ENCODE results near the gene RBBP8NL.

The RBBP8NL gene

GRCh38 chr20:62405981-62406513 is 21.3 kb downstream of the RBBP8NL start:
- DNase-seq = no peak

DNA sequence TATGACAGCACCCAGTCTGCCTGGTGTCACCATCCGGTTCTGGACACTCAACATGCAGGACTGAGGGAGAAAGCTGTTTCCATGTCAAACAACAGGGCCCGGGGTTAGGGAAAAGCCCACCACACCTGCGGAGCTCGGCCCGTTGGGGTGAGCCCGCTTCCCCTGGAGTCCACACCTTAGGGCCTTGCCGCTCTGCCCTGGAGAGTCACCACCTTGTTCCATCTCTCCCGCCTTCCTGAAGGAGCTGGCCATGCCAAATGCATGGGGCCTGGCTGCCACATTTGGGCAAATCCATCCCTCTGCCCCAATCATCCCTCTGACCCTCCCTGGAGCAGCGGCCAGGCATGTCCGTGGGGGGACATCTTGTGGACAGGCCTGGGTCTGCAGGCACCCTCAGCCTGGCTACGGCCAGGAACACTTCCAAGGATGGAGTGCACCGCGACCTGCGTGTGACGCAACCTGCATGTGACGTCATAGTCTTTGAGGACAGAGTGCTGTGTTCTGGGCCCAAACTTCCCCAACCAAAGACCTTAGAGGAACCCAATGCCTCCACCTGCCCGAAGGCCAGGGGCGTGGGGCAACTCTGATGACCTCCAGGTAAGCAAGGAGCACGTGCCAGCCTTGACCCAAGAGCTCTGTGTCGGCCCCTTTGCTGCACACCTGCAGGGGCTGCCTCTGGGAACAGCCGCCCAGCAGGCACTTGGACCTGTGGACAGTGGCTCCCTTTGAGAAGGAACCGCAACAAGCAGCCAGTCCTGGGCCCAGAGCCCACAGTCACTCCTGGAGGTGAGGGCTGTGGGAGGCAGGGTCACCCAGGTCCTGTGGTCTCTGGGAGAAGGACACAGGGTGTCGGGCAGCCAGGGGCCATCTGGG is 22.0 kb downstream of the RBBP8NL start:
- no peak for DNase-seq

GRCh38 chr20:62404761-62405107 is 22.6 kb downstream of the RBBP8NL start:
- DNase-seq = no peak

DNA sequence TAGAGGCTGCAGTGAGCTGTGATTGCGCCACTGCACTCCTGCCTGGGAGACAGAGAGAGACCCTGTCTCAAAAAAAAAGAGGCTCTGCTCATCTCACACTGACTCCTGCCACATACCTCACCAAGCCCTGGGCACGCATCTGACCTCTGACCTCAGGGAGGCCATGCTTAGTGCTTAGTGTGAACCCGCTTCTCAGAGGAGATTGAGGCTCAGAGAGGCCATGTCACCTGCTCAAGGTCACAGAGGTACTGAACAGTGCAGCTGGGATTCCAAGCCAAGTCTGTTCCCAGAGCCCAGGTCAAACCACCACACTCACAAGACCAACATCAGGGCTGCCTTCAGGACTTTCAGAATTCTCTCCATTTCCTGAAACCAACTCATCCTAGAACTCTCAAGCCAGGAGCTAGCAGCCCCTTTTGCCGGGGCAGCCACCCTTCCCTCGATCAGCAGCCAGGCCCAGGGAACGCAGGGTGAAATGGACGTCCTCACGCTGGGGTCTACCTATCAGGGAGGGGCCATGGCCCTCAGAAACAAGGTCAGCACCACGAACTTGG is 23.1 kb downstream of the RBBP8NL start:
- no peak for DNase-seq

DNA sequence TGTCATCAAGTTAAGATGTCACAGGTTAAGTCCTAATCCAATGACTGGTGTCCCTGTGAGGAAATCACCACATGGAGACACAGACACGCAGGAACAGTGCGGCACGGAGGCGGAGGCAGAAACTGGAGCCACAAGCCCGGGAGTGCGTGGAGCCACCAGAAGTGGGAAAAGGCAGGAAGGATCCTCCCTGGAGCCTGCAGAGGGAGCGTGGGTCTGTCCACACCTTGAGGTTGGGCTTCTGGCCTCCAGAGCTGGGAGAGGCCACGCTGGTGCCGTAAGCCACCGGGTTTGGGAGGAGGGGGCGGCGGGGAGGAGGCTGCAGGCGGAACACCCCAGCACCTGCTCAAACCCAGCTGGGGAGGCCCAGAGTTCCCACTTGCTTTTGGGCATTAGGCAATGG is 24.0 kb downstream of the RBBP8NL start:
- DNase-seq = no peak

DNA sequence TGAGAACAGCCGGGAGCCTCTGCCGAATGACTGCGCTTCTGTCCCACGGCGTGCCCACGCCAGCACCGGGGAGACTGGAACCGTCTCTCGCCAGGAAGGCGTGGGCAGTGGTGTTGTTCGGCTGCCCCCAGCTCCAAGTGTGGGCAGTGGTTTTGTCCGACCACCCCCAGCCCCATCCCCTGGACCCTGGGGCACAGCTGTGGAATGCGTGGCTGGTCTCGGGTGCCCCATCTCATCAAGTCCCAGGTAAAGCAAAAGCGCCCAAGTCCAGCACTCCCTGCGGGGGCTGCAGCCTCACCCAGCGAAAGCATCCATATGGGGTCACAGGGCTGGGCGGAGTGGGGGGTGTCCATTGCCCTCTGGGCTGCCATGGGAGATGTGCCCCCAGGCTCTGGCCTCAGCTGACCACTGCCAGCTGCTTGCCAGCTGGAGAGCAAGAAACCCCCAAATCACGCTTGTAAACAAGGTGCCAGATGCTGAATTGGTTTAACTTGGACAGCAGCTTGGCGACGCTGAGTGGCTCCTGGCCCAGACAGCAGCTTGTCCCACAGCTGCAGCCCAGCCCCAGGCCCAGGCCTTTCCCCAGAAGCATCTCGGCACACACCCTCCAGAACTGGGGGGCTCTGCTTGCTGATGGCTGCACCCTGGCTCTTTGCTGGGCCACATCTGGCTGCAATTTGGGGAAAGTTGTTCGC is 24.7 kb downstream of the RBBP8NL start:
- no peak for DNase-seq

DNA sequence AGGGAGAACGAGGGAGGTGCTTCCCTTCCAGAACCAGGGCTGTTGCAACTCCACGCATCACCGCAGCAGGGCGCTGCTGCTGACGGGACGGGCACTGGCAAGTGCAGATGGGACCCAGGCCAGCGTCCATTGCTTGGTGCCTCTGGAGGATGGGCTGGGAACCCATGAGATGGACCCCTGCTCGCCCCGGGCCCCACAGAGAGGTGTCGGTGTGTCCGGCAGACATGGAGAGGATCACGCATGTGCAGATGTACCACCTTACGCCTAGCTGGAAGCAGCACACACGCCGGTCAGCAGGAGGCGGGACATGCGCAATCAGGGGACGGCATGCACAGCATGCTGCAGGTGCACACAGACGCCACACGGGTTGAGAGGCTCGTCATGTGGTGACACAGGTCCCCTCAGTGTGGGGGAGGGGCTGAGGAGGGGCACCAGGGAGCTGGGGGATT is 26.0 kb downstream of the RBBP8NL start:
- no peak for DNase-seq

DNA sequence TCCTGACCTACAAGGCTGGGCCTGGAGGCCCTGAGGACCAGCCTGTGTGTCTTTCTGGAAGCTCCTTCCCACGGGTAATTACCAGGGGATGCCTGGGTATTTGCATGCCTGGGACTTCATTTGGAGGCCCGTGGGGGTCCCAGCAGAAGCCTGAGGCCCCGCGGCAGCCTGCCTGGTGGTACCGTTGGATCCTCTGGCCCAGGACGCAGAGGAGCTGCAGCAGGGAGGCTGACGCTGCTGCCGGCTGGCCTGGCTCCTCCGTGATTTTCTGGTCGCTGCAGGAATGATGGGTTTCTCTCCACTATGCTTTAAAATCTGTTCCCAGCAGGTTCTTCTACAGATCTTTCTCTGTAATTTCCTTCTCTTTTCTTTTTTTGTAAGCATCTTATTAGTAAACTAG is 26.8 kb downstream of the RBBP8NL start:
- no peak for DNase-seq

- DNase-seq = no peak
These were observed 27.3 kb downstream of the RBBP8NL start for GRCh38 chr20:62400021-62400420.

- DNase-seq = no peak
These were observed 29.1 kb downstream of the RBBP8NL start for GRCh38 chr20:62398120-62398821.

GRCh38 chr20:62396367-62397239 is 30.7 kb downstream of the RBBP8NL start:
- DNase-seq = no peak

DNA sequence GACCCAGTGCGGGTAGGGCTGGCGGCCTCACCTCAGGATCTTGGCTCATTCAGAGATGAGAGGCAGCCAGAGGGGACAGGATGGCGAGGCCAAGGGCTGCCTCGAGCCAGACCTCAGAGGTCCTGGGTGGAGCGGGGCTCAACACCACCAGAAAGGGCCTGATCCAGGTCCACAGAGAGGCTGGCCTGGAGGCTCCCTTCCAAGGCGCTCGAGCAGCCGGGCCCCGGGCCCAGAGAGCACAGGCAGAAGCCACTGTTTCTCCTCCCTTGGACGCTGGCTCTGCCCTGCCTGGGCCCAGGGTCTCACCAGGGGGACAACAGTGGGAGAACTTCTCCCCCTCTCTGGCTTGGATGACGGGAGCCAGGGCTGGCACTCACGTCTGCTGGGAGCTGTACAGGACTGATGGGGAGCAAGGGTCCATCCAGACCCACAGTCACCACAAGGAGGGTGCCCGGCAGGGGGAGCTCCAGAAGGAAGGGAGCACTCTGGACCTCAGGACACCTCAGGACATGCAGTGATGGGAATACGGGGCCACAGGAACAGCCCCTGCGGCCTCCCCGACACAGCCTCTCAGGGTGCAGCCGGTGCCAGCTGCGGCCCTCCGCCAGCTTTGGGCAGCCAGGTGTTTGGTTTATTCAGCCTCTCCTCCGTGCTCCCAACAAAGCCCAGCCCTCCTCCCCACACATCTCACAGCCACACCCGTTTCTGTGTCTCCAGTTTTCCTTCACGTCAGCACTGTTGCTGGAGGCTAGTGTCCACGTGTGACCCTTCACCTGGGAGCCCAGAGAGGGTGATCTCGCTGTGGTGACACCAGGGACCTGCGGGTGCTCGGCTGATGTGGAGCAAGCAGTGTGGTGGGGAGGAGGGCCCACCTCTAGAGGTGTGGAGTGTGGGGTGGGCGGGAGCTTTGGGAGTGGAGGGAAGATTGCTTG is 31.8 kb downstream of the RBBP8NL start:
- no peak for DNase-seq

GRCh38 chr20:62394248-62395245 is 32.8 kb downstream of the RBBP8NL start:
- no peak for DNase-seq

DNA sequence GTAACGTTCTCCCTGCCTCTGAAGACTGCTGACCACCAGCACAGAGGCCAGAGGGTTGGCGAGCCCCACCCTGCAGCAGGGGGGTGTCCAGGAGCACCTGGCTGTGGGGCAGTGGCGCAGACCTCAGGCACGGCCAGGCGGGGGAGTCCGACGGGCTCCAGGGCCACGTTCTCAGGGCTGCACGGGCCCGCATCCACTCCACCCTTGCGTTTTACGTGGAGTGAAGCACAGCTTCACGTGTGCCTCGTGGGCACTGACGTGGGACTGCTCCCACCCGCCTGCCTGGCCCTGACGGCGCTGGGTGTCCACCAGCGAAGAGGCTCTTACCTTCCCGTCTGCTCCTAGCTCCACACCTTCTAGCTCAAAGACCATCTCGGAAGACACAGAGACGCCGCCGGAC is 33.5 kb downstream of the RBBP8NL start:
- no peak for DNase-seq

GRCh38 chr20:62393335-62393665 is 34.0 kb downstream of the RBBP8NL start:
- no peak for DNase-seq

- no peak for DNase-seq
These were observed 34.6 kb downstream of the RBBP8NL start for GRCh38 chr20:62392621-62393334.

GRCh38 chr20:62392077-62392418 is 35.3 kb downstream of the RBBP8NL start:
- no peak for DNase-seq

- DNase-seq = no peak
These were observed 35.9 kb downstream of the RBBP8NL start for GRCh38 chr20:62391165-62392076.
